ENCODE results near the gene SORCS2.

Gene SORCS2

DNA sequence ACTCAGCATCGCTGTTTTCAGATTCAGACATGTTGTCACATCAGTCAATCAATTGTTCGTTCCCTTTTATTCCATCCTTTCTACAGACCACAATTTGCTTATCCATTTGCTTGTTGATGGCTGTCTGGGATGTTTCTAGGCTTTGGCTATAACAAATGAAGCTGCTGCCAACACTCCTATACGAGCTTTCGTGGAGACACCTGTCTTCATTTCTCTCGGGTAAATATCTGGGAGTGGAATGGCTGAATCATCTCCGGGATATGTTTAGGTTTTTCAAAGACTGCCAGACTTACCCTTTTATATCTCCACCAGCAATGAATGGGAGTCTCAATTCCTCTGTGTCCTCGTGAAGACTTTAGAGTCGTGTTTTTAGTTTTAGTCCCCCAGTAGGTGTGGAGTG, 118.9 kb downstream of the SORCS2 start:
- H3K27me3 ChIP-seq (ENCODE audit: control insufficient read depth, insufficient read depth, low read length), result no peaks in the 10 kb centered on the region; the same call in 1 of the 2 replicates
- H3K4me3 ChIP-seq (ENCODE audit: low read depth, low read length), result no peak overlapping the region
- H3K9ac ChIP-seq (ENCODE audit: low read depth, low read length), result no peak overlapping the region
- no peak overlapping the region for H3K27ac ChIP-seq (ENCODE audit: low read depth, low read length)
- no peaks in the 10 kb centered on the region for H3K36me3 ChIP-seq (ENCODE audit: control insufficient read depth, insufficient read depth, low read length)
- no peaks in the 10 kb centered on the region for H3K4me1 ChIP-seq (ENCODE audit: control insufficient read depth, insufficient read depth, low read length)
- no peaks in the 10 kb centered on the region for H3K9me3 ChIP-seq (ENCODE audit: control insufficient read depth, insufficient read depth, low read length)

GRCh38 chr4:7312691-7313090, 120.4 kb downstream of the SORCS2 start:
- no peaks in the 10 kb centered on the region; the same call in 1 of the 2 replicates for H3K27me3 ChIP-seq (ENCODE audit: control insufficient read depth, insufficient read depth, low read length)
- no peak overlapping the region for H3K4me3 ChIP-seq (ENCODE audit: low read depth, low read length)
- H3K36me3 ChIP-seq (ENCODE audit: control insufficient read depth, insufficient read depth, low read length), result no peaks in the 10 kb centered on the region
- H3K9me3 ChIP-seq (ENCODE audit: control insufficient read depth, insufficient read depth, low read length), result no peaks in the 10 kb centered on the region
- no peak overlapping the region for H3K27ac ChIP-seq (ENCODE audit: low read depth, low read length)
- H3K4me1 ChIP-seq (ENCODE audit: control insufficient read depth, insufficient read depth, low read length), result no peaks in the 10 kb centered on the region
- no peak overlapping the region for H3K9ac ChIP-seq (ENCODE audit: low read depth, low read length)

DNA sequence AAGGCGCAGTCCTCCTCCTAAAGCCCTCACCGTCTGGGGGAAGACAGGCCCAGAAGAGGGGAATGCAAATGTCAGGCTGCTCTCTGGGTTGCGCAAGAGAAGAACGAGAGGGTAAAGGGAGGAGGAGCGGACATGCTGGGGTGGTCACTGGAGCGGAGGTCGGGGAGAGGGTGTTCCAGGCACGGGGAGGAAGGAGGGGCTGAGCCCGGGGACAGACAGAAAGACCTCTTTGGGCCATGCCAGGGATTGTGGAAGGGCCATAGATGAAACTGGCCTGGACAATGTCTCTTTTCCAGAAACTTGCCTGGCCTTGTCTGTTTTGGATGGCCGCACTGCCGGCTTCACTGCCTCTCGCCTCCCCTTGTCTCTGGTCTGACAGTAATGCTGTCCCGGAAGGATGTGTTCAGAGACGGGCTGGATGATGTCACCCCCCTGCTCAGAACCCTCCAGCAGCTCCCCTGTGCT, 121.0 kb downstream of the SORCS2 start:
- Histone ChIP-seq H3K27me3 (ENCODE audit: control insufficient read depth, insufficient read depth, low read length) (no peaks in the 10 kb centered on the region; the same call in 1 of the 2 replicates), H3K9ac (ENCODE audit: low read depth, low read length) (no peak overlapping the region), H3K27ac (ENCODE audit: low read depth, low read length) (no peak overlapping the region), H3K36me3 (ENCODE audit: control insufficient read depth, insufficient read depth, low read length) (no peaks in the 10 kb centered on the region), H3K9me3 (ENCODE audit: control insufficient read depth, insufficient read depth, low read length) (no peaks in the 10 kb centered on the region), H3K4me3 (ENCODE audit: low read depth, low read length) (no peak overlapping the region), H3K4me1 (ENCODE audit: control insufficient read depth, insufficient read depth, low read length) (no peaks in the 10 kb centered on the region)

- Histone ChIP-seq H3K27ac (ENCODE audit: low read depth, low read length) (no peak overlapping the region), H3K4me1 (ENCODE audit: control insufficient read depth, insufficient read depth, low read length) (no peaks in the 10 kb centered on the region), H3K36me3 (ENCODE audit: control insufficient read depth, insufficient read depth, low read length) (no peaks in the 10 kb centered on the region), H3K27me3 (ENCODE audit: control insufficient read depth, insufficient read depth, low read length) (no peaks in the 10 kb centered on the region; the same call in 1 of the 2 replicates), H3K4me3 (ENCODE audit: low read depth, low read length) (no peak overlapping the region), H3K9ac (ENCODE audit: low read depth, low read length) (no peak overlapping the region), H3K9me3 (ENCODE audit: control insufficient read depth, insufficient read depth, low read length) (no peaks in the 10 kb centered on the region)
Observed at GRCh38 chr4:7313991-7314390, 121.7 kb downstream of the SORCS2 start.

- Histone ChIP-seq H3K4me3 (ENCODE audit: low read depth, low read length) (no peak overlapping the region), H3K27ac (ENCODE audit: low read depth, low read length) (no peak overlapping the region), H3K27me3 (ENCODE audit: control insufficient read depth, insufficient read depth, low read length) (no peaks in the 10 kb centered on the region; the same call in 1 of the 2 replicates), H3K9me3 (ENCODE audit: control insufficient read depth, insufficient read depth, low read length) (no peaks in the 10 kb centered on the region), H3K4me1 (ENCODE audit: control insufficient read depth, insufficient read depth, low read length) (no peaks in the 10 kb centered on the region), H3K9ac (ENCODE audit: low read depth, low read length) (no peak overlapping the region), H3K36me3 (ENCODE audit: control insufficient read depth, insufficient read depth, low read length) (no peaks in the 10 kb centered on the region)
Observed at GRCh38 chr4:7315286-7315685, 122.9 kb downstream of the SORCS2 start.

GRCh38 chr4:7315935-7316334, 123.6 kb downstream of the SORCS2 start:
- Histone ChIP-seq H3K27ac (ENCODE audit: low read depth, low read length) (no peak overlapping the region), H3K36me3 (ENCODE audit: control insufficient read depth, insufficient read depth, low read length) (no peaks in the 10 kb centered on the region), H3K4me1 (ENCODE audit: control insufficient read depth, insufficient read depth, low read length) (no peaks in the 10 kb centered on the region), H3K9ac (ENCODE audit: low read depth, low read length) (no peak overlapping the region), H3K9me3 (ENCODE audit: control insufficient read depth, insufficient read depth, low read length) (no peaks in the 10 kb centered on the region), H3K27me3 (ENCODE audit: control insufficient read depth, insufficient read depth, low read length) (no peaks in the 10 kb centered on the region; the same call in 1 of the 2 replicates), H3K4me3 (ENCODE audit: low read depth, low read length) (no peak overlapping the region)

DNA sequence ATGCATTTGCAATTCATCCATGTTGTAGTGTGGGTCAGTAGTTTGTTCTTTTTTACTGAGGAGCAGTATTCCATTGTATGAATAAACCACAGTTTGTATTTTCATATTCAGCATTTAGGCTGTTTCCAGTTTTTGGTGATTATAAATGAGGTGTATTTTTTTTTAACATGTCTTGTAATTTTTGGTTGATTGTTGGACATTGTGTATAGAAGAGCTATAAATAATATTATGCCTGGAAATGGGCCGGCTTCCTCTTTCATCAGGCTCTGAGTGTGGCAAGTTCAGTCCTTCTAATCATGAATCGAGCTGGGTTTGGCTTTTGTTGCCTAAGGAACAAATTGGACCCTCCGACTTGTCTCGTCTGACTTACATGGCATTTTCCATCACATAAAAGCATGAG, 126.7 kb downstream of the SORCS2 start:
- H3K4me1 ChIP-seq (ENCODE audit: control insufficient read depth, insufficient read depth, low read length), result 0 out of 2 replicates have a peak, but pooled peaks cover 5% of the 10 kb centered on the region

DNA sequence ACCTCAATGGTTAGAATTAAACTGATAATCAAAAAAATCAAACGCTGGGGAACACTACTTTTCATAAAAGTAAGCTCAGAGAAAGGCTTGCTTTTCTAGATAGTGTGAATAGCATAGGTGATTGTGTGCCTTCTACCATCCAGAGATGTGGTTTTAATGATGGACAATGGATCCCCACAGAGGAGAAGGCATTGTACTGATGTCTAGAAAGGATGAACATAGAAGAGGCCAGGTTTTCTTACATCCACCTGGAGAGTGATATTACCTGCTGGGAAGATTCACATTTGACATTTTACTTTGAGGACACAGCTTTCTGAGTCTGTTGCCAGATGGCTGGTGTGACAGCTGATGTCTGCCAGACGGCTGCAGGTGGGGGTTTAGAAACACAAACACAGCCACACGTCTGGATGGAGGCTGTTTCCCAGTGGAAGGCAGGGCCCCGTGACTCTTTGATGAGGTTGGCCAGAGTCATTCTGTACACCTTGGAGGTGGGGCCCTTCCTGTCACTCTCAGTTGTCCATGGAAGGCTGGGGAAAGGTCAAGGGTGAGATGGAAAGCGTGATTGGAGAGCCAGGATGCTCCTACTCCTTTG, 128.0 kb downstream of the SORCS2 start:
- H3K36me3 ChIP-seq (ENCODE audit: control insufficient read depth, insufficient read depth, low read length), result no peaks in the 10 kb centered on the region
- H3K4me1 ChIP-seq (ENCODE audit: control insufficient read depth, insufficient read depth, low read length), result 0 out of 2 replicates have a peak, but pooled peaks cover 5% of the 10 kb centered on the region
- H3K27ac ChIP-seq (ENCODE audit: low read depth, low read length), result no peak overlapping the region
- H3K9me3 ChIP-seq (ENCODE audit: control insufficient read depth, insufficient read depth, low read length), result no peaks in the 10 kb centered on the region
- H3K9ac ChIP-seq (ENCODE audit: low read depth, low read length), result no peak overlapping the region
- no peak overlapping the region for H3K4me3 ChIP-seq (ENCODE audit: low read depth, low read length)
- H3K27me3 ChIP-seq (ENCODE audit: control insufficient read depth, insufficient read depth, low read length), result no peaks in the 10 kb centered on the region; the same call in 1 of the 2 replicates

More for the DNA sequence above, 126.7 kb downstream of the SORCS2 start:
- Histone ChIP-seq H3K4me3 (ENCODE audit: low read depth, low read length) (no peak overlapping the region), H3K9ac (ENCODE audit: low read depth, low read length) (no peak overlapping the region), H3K36me3 (ENCODE audit: control insufficient read depth, insufficient read depth, low read length) (no peaks in the 10 kb centered on the region), H3K27ac (ENCODE audit: low read depth, low read length) (no peak overlapping the region), H3K27me3 (ENCODE audit: control insufficient read depth, insufficient read depth, low read length) (no peaks in the 10 kb centered on the region; the same call in 1 of the 2 replicates), H3K9me3 (ENCODE audit: control insufficient read depth, insufficient read depth, low read length) (no peaks in the 10 kb centered on the region)

DNA sequence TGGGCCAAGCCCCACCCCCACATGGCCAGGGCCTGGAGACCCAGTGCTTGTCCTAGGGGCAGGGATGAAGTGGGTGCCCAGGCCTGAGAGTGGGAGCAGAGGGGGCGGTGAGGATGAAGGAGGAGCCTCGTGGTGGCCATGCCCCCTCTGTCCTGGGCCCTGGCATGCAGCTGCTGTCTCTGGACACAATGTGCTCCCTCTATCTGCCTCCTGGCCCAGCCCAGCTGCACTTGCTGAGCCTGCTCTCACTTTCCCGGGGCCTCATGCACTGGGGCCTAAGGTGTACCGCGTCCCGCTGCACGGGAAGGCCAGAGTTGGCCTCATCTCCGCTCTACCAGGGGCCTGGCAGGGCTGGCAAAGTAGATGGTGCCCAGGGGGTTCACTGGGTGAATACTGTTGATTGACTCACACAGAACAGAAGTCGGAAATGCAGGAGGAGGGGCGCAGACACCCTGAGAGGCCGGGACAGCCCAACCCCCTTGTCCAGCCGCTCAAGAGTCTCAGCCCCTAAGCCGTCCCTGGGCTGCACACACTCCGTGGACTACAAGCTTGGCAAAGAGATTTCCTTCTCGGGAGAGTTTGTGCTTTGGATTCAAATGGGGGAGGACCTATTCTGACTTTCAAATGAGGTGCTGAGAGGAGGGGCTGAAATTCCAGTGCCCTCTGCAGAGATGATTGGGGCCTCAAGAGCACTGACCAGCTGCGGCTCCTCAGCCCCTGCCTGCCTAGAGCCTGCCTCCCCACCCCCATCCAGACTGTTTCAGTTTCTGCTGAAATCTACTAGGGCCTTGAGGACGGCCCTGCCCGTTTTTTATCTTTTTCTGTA, 130.0 kb downstream of the SORCS2 start:
- H3K27ac ChIP-seq (ENCODE audit: low read depth, low read length), result no peak overlapping the region
- H3K36me3 ChIP-seq (ENCODE audit: control insufficient read depth, insufficient read depth, low read length), result no peaks in the 10 kb centered on the region
- no peaks in the 10 kb centered on the region for H3K9me3 ChIP-seq (ENCODE audit: control insufficient read depth, insufficient read depth, low read length)
- no peak overlapping the region for H3K4me3 ChIP-seq (ENCODE audit: low read depth, low read length)
- no peaks in the 10 kb centered on the region for H3K27me3 ChIP-seq (ENCODE audit: control insufficient read depth, insufficient read depth, low read length)
- no peak overlapping the region for H3K9ac ChIP-seq (ENCODE audit: low read depth, low read length)
- 0 out of 2 replicates have a peak, but pooled peaks cover 5% of the 10 kb centered on the region for H3K4me1 ChIP-seq (ENCODE audit: control insufficient read depth, insufficient read depth, low read length)

- H3K27ac ChIP-seq (ENCODE audit: low read depth, low read length), result no peak overlapping the region
Observed at GRCh38 chr4:7323461-7323871, 131.1 kb downstream of the SORCS2 start.

More at GRCh38 chr4:7323461-7323871, 131.1 kb downstream of the SORCS2 start:
- H3K4me1 ChIP-seq (ENCODE audit: control insufficient read depth, insufficient read depth, low read length), result 0 out of 2 replicates have a peak, but pooled peaks cover 5% of the 10 kb centered on the region
- no peaks in the 10 kb centered on the region for H3K9me3 ChIP-seq (ENCODE audit: control insufficient read depth, insufficient read depth, low read length)
- H3K36me3 ChIP-seq (ENCODE audit: control insufficient read depth, insufficient read depth, low read length), result no peaks in the 10 kb centered on the region
- H3K4me3 ChIP-seq (ENCODE audit: low read depth, low read length), result no peak overlapping the region
- no peak overlapping the region for H3K9ac ChIP-seq (ENCODE audit: low read depth, low read length)
- H3K27me3 ChIP-seq (ENCODE audit: control insufficient read depth, insufficient read depth, low read length), result no peaks in the 10 kb centered on the region

Measured in HUES48 (cell line).